ENCODE data around the gene RPIA.
"Not testable (repeated sequence)": the region's sequence is repeated elsewhere in the genome, so short reads cannot be mapped to it uniquely, and the experiment has no call there.

RPIA gene

DNA sequence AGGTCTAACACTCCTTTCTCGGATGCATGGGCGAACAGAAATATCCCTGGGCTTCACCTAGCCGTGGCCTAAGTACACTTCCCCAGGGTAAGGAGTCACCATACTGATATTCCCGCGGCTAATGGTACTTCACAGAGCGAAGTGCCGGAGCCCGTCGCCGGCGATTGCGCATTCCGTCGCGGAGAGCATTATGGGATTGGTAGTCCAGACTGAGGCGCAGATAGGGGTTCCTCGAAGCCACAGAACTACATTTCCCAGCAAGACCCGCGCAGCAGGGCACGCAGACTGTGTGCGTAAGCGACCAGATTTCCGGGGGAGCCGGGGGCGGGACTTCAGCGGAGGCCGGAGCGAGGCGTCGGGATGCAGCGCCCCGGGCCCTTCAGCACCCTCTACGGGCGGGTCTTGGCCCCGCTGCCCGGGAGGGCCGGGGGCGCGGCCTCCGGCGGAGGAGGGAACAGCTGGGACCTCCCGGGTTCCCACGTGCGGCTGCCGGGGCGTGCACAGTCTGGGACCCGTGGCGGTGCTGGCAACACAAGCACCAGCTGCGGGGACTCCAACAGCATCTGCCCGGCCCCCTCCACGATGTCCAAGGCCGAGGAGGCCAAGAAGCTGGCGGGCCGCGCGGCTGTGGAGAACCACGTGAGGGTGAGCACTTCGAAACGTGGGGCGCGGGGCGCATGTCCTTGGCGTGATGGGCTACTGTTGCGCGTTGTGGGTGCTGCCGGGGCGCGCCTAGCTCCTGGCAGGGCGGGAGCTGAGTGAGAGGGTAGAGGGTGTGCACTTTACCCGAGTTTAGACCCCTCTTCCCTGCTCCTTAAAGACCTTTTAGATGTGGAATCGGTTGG lies at the start of gene RPIA:
TSS of gene RPIA (plus strand) at position 335 of the 845 bp plus-strand sequence. CDS start at position 361, 26 bp downstream.
- peak; percentile 94 to 96 for DNase-seq (ENCODE audit: low read depth in 2 of 2)

DNA sequence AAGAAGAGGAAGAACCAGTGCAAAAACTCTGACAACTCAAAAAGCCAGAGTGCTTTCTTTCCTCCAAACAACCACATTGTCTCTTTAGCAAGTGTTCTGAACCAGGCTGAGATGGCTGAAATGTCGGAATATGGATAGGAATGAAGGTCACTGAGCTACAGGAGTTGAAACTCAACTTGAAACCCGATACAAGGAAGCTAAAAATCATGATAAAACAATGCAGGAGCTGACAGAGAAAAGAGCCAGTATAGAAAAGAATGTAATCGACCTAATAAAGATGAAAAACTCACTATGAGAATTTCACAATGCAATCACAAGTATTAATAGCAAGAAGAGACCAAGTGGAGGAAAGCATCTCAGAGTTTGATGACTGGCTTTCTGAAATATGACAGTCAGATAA lies 49.2 kb upstream of the RPIA start:
- DNase-seq (ENCODE audit: low read depth in 2 of 2) = no peak

DNA sequence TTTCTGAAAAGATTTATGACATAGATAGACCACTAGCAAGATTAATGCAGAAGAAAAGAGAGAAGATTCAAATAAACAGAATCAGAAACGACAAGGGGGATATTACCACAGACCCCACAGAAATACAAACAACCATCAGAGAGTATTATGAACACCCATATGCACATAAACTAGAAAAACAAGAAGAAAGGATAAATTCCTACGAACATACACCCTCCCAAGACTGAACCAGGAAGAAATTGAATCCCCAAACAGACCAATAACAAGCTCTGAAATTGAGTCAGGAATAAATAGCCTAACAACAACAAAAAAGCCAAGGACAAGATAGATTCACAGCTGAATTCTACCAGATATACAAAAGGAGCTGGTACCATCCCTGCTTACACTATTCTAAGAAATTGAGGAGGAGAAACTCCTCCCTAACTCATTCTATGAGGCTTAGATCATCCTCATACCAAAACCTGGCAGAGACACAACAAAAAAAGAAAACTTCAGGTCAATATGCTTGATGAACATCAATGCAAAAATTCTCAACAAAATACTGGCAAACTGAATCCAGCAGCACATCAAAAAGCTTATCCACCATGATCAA lies 46.1 kb upstream of the RPIA start:
- DNase-seq (ENCODE audit: low read depth in 2 of 2) = not testable (repeated sequence)

DNA sequence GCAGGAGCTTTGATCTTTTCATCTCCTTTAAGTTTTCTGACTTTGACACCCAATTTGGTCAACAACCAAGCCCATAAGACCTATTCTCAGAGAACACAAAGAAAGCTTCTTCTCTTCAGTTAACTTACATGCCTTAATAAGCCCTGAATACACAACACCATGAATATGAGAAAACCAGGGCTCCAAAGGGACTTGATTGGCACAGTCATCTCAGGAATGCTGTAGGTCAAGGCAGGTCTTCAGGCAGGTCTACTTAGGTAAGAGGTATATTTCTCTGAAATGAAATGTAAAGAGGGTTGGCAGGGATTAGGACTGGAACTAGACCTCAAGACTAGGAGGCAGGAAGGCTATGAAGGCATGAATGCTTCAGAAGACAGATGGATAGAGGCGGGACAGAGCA lies 39.8 kb upstream of the RPIA start:
- no peak for DNase-seq (ENCODE audit: low read depth in 2 of 2)

DNA sequence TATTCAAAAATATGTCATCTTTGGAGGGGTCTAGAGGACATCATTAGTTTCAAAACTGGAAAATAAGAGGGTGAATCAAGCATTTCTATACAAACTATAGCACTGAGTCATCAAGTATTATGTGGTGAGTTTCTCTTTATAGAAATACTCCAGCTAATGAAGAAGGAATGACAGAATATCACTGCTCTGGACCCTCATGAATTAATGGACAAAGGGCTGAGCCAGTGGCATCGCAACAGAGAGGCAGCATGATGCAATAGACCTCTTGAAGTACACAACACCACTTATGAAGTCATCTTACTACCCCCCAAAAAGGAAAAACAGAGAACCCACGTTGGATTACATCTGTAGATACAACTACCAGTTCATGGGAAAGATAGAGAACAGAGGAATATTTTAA lies 36.8 kb upstream of the RPIA start:
- no peak for DNase-seq (ENCODE audit: low read depth in 2 of 2)

DNA sequence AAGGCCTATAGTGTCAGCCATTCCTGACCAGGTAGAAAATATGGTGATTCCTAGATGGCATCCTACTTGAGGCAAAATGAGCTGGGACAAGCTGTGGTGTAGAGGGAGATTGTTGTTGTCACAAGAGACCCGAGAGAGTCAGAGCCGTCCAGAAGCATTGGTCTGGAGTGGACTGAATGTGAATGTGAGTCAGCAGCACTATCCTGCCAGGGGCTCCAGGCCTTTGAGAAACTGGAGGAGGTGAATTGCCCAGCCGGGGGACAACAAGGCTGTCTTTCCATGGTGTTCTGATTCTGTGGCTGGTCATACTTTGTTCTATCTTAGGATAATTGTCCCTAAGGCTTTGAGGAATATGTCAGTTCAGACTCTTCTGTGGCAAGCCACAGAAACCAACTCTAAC lies 34.8 kb upstream of the RPIA start:
- no peak for DNase-seq (ENCODE audit: low read depth in 2 of 2)

DNA sequence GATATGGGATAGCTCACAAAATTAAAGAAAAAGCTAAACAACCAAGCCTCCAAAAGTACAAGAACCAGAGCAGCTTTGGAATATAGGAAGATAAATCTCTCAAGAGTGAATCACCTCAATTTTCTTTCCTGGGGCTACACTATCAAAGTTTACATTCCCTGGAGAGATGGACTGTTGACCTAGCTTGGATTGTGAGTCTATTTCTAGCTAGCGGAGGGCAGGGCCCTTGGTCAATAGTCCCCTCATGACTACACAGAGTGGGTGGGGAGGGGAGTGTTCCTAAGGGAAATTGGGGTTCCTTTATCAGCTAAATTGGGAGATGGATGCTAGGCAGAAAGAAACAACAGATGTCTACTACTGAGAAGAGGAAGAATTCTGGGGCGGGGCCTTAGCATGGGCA lies 34.3 kb upstream of the RPIA start:
- DNase-seq (ENCODE audit: low read depth in 2 of 2) = no peak

DNA sequence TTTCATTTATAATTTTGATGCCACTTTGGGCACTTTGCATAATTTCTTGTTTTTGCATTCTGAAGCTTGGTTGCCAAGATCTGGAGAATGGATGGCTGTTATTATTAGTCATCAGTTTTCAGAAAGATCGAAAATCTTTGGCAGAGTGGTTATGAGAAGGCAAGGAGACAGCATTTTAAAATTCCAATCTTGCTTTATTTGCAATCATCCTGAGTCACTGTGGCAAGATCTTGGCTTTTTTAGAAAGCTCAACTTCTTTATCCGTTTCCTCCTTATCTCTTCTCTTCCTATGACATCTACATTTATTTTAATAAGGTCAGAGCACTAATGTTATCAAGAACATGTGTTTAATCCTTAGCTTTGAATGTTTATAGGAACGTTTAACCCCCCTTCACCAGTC lies 33.1 kb upstream of the RPIA start:
- no peak for DNase-seq (ENCODE audit: low read depth in 2 of 2)

DNA sequence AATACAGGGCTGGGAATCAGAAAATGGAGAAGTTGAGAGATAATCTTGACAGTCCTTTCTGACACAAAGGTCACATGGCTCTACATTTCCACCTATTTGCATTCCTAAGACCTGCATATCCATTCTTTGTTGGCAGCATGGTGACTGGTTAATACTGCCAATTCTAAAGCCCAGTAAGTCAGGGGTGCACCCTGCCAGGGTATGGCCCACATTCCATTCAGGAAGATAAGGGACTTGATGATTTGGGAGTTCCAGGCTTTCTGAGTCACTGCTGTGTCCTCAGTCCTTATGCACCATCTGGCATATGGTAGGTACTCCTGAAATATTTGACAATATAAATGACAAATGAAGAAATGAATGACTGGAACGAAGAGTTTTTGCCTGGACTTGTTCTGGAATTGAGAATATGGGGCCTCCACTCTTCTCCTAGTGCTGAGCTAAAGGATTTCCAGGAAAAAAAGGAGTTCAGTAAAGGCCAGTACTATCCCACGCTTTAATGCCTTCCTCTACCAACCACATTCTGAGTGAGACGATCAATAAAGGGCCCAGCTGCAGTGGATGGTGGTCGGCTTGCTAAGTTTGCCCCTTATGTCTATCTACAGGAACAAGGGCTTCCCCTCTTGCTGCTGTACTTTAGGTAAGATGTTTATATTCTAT lies 32.5 kb upstream of the RPIA start:
- DNase-seq (ENCODE audit: low read depth in 2 of 2) = no peak

DNA sequence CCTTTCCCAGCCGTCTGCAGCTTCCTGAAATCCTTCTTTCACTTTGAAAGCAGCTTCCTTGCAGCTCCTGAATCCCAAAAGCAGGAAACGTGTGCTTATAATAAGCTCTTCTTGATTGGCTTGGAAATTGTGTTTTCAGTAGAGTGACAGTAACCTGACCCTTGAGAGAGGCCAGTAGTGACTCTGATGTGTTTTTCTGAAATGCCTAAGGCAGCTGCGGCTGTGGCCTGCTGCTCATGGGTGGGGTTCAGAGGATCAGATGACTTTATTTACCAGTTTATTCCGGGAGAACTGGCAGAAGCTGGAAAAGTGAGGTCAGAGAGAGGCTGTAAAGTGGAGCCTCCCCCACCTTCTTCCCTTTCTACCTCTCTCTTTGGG lies 31.9 kb upstream of the RPIA start:
- DNase-seq (ENCODE audit: low read depth in 2 of 2) = no peak

DNA sequence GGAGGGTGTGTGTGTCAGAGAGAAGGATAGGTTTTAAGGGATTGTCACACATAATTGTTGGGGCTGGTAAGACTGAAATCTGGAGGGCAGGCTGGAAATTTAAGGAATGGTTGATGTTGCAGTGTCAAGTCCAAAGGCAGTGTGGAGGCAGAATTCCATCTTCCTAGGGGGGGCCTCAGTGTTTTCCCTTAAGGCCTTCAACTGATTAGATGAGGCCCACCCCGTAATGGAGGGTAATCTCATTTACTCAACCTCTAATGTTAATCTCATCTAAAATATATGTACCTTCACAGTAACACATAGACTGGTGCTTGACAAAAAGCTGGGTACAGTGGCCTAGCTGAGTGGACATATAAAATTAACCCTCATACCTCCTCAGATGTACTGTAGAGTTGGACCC lies 30.9 kb upstream of the RPIA start:
- DNase-seq (ENCODE audit: low read depth in 2 of 2) = no peak

DNA sequence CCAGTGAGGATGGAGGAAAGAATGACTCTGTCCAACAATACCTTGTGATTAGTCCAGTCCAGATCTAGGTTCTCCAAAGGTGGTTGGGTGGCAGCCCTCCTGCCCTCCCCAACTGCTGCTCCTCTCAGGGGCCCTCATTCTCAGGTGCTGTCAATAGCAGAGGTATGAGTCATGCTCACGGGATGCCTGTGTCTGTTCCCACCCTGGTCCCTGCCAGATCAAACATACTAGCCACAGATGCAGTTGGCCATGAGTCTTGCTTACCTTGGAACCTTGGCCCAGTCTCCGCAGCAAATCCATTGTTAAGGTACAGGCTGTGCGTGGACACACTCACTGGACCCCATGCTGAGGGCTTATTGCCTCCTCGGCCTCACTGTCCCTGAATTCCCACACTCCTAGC lies 24.9 kb upstream of the RPIA start:
- DNase-seq (ENCODE audit: low read depth in 2 of 2) = no peak

DNA sequence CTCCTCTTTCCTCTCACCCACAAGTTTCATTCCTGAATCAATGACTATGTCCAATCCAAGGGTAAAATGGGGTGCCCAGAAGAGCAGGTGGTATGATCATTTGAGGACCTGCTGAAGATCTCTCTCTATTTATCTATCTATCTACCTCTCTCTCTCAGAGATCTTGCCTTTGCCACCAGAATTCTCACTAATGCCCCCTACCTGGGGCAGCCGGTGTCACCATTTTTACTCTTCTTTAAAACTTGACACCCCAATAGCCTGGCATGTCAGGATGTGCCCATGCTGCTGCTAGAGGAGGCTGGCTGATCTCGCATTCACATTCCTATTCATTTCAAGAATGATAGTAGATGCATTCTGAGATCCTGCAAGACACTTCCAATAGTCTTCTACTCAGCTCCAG lies 24.3 kb upstream of the RPIA start:
- no peak for DNase-seq (ENCODE audit: low read depth in 2 of 2)

DNA sequence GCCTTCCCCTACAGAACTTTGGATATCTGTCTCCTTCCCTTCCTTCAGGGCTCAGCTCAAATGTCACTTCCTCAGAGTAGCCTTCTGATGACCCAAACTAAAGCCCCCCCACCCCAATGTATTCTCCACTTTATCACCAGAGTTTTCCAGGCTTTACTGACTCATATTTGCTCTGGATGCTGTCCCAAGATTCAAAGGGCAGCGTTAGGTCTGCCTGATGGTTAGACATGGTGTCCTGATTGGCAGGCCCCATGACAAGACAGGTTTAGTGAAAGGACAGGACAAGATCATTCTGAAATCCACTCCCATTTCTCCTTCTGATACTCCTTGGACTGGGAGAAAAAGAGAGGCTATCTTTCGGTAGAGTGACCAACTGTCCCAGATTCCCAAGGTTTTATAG lies 22.6 kb upstream of the RPIA start:
- no peak for DNase-seq (ENCODE audit: low read depth in 2 of 2)

DNA sequence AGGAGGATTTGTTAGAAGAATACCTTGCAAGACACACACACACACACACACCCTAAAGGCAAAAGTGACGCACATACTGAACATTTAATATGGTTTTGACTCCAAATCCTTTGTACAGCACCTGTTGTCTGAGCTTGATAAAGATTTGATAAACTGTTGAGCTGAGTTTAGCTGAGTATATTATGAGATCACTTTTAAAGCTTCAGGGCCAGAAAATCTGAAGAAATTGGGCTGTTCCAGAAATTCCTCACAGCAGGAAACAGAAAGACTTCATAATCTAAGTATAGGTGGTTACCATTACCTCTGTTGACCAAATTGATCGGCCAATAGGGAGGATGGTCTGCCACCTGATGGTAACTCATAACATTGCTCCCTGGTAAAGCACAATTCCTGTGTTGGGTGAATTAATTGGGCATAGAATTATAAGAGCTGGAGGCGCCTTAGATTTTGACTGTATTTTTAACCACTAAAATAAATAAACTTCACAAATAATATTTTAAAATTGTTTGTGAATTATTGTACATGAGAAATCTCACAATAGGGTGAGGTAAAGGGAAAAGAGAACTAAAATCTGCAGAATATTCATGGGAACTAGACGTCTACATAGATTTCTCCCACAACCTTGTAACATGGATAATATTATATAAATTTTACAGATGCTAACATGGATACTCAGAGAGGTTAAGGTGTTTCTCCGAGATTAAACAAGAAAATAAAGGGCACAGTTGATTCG lies 21.8 kb upstream of the RPIA start:
- DNase-seq (ENCODE audit: low read depth in 2 of 2) = no peak

DNA sequence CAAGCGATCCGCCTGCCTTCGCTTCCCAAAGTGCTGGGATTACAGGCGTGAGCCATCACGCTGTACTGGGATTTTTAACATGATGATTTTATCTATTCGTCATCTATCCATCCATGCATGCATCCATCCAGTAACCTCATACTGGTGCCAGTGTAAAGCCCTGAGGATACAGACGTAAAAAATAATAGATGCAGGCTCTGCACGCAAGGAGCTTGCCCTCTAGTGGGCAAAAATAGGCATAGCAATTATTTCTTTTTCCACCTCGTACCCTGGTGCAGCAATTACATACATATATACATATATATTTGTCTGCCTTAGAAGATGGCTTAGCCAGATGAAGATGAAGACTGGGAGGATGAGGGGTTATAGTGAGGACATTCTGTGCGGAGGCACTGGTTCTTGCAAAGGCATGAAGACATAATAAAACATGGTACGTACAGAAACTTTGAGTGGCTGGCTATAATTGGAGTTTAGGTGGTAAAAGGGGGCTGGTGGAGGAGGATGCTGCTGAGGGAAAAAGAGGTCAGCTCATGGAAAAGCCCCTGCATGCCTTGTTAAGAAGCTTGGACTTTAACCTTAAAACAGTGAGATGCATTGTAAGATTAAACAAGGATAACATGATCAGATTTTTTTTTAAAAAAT lies 19.6 kb upstream of the RPIA start:
- no peak for DNase-seq (ENCODE audit: low read depth in 2 of 2)

DNA sequence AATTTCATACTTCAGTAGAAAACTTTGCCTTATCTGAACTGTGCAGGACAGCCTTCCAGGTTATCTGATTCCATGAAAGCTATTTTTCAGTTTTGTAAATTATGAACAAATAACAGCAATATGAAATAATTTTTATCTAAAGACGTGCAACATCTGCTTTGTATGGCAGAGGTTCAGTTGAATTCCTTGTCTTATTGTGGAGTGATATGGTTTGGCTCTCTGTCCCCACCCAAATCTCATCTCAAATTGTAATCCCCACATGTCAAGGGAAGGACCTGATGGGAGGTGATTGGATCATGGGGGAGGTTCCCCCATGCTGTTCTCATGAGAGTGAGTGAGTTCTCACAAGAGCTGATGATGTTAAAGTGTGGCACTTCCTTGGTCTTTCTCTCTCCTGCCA lies 18.1 kb upstream of the RPIA start:
- no peak for DNase-seq (ENCODE audit: low read depth in 2 of 2)

DNA sequence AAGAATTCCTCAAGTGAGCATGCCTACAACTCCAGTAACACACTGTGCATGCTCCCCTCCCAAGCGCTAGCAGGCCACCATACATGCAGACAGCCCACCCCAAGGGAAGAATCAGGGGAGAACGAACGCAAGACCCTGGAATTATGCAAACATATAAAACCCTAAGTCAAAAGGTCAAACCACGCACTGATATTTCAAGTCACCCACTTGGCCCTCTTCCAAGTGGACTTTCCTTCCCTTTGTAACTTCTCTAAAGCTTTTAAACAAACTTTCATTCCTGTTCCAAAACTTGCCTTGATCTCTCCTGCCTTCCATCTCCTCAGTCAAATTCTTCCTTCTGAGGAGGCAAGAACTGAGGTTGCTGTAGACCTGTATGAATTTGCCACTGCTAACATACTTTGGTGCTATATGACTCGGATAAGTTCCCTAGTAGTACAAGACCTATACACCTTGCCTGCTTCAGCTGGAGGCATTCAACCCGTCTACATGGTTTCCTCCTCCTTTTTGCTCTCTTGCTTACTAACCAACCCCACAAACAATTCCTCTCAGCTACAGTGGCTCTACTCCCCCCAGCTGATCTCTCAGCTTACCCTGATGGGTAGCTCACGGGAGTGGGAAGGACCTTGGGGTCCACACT lies 11.1 kb upstream of the RPIA start:
- DNase-seq (ENCODE audit: low read depth in 2 of 2) = no peak

DNA sequence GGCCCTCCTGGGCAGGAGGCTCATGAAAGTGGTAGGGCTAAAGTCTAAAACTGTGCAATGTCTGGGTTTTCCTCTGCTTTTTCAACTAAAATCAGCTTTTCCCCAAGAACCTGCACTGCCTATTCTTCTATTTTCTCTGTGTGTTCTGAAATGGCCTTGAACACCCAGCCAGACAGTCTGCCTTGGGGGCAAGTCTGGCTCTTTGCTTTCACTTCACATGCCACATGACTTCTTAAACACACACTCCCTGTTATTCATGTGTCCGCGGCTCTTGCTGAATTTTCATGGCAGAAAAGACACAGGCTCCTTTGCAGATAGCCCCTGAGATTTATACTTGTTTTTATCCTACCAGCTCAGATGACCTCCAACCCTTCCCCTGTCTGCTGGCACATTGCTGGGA lies 10.6 kb upstream of the RPIA start:
- no peak for DNase-seq (ENCODE audit: low read depth in 2 of 2)

DNA sequence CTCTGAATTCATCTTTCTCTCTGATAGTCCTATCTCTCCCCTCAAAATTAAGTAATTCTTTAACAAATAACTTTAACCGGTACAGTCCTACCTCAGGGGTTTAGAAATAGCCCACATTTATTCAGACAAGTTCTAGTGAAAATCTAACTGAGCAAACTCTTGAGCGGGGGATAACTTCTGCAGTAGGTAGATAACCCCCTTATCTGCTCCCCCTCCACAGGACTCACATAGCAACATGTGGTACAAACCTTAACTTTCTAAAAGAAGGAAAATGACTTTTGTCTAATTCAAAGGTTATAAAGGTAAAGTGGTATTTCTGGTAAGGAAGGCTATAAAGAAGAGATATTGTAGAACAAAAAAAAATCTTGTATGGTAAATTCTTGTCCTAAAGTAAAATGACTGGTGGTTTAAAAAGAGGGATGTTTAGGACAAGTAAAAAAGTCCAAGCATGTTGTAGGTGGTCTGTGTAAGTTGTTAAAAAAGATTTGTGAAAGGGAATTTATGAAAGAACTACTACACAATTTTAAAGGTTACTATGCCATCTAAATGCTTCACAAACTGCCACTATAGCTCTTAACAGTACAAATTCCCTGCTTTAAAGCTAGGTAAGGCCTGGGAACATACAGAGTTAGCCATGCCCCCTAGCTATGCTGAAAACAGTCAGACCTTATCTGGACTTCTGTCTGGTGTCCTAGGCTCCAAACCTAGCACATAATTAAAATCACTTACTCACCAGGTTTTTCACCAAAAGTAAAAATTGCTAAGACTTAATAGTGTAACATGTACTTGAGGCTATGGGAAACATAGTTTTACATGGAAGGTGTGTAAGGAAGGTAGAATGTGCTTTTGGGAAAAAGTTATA lies 8.1 kb upstream of the RPIA start:
- no peak for DNase-seq (ENCODE audit: low read depth in 2 of 2)

DNA sequence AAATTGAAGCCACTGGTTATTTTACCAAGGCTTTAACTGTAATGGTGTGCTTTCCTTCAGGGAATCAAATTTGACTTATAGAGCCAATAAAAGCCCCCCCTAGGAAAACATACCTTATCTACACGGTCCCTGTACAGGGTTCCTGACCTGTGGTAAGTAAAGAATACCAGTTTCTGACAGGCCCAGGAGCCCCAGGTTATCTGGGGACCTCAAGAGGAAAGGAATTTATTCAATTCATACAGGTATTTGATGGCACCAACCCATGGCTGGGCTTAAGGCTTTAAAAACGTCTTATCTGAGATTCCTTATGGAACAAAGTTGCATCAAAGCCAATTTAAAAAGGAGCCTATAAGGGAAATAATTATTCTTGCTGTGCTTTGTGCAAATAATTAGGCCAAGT lies 7.0 kb upstream of the RPIA start:
- DNase-seq (ENCODE audit: low read depth in 2 of 2) = no peak
